Liver (tissue), 9 donors: ENCODE results near the gene ARL2. TPM values are rescaled to one million over a fixed set of nuclear protein-coding genes. Genes with fewer than 3 reads are reported as not detected.

Experiments
- DNase-seq: peaks from one replicate; pipeline ENCODE4 v3.0.0-alpha.2; 2017; ENCODE audit warnings: low spot score
- H3K27ac ChIP-seq, 2 donors: one replicate each; pipeline ENCODE4 v1.7.0; 2013; ENCODE audit warnings: inconsistent platforms in 2 of 2, low read length in 2 of 2, control low read depth in 1 of 2, low read depth in 1 of 2, mild to moderate bottlenecking in 1 of 2
- H3K27me3 ChIP-seq, 4 donors: one replicate each; pipeline versions ENCODE4 v1.6.1 to v1.7.0; 2013; ENCODE audit warnings: low read length in 3 of 4, inconsistent platforms in 1 of 4, mild to moderate bottlenecking in 1 of 4, moderate library complexity in 1 of 4; ENCODE audit not compliant: control insufficient read depth in 4 of 4, insufficient read depth in 4 of 4
- H3K36me3 ChIP-seq, 4 donors: one replicate each; pipeline versions ENCODE4 v1.6.1 to v1.7.0; 2013; ENCODE audit warnings: low read length in 3 of 4, mild to moderate bottlenecking in 3 of 4, low read depth in 1 of 4, moderate library complexity in 1 of 4; ENCODE audit not compliant: control insufficient read depth in 4 of 4, insufficient read depth in 3 of 4
- H3K4me1 ChIP-seq, 4 donors: one replicate each; pipeline versions ENCODE4 v1.6.1 to v1.7.0; 2013; ENCODE audit warnings: low read length in 3 of 4, mild to moderate bottlenecking in 3 of 4, moderate library complexity in 1 of 4; ENCODE audit not compliant: control insufficient read depth in 4 of 4, insufficient read depth in 4 of 4
- H3K4me3 ChIP-seq, 3 donors: one replicate each; pipeline versions ENCODE4 v1.6.1 to v1.7.0; 2013; ENCODE audit warnings: low read length in 3 of 3, control low read depth in 1 of 3, low read depth in 1 of 3, mild to moderate bottlenecking in 1 of 3
- H3K9ac ChIP-seq, 2 donors: one replicate each; pipeline ENCODE4 v1.7.0; 2013; ENCODE audit warnings: low read length in 2 of 2, mild to moderate bottlenecking in 2 of 2, moderate library complexity in 2 of 2, control low read depth in 1 of 2, low read depth in 1 of 2
- H3K9me3 ChIP-seq, 4 donors: one replicate each; pipeline versions ENCODE4 v1.6.1 to v1.7.0; 2013; ENCODE audit warnings: low read length in 3 of 4; ENCODE audit not compliant: control insufficient read depth in 4 of 4
- ATF3 ChIP-seq: IDR thresholded peaks from 2 replicates; pipeline ENCODE4 v1.6.1; 2016; ENCODE audit warnings: antibody characterized with exemption
- CTCF ChIP-seq: fragments of 150-350 bp; IDR thresholded peaks from 2 replicates; pipeline ENCODE4 v1.5.1; 2017; ENCODE audit warnings: improper control_type of control experiment, low read depth, low read length; ENCODE audit not compliant: missing input control
- EGR1 ChIP-seq, 2 donors: IDR thresholded peaks; 2 replicates each; pipeline ENCODE4 v1.6.1; 2016 to 2018; ENCODE audit warnings: antibody characterized with exemption in 2 of 2, low read depth in 2 of 2
- FOXA1 ChIP-seq: IDR thresholded peaks from 2 replicates; pipeline ENCODE4 v1.6.1; 2016; ENCODE audit warnings: antibody characterized with exemption
- FOXA2 ChIP-seq: IDR thresholded peaks from 2 replicates; pipeline ENCODE4 v1.6.1; 2016; ENCODE audit warnings: antibody characterized with exemption
- GABPA ChIP-seq, 2 donors: IDR thresholded peaks in 1 of 2; conservative IDR thresholded peaks in 1 of 2; 2 replicates each; pipeline ENCODE4 v1.6.1; 2016; ENCODE audit warnings: antibody characterized with exemption in 2 of 2, mild to moderate bottlenecking in 1 of 2, moderate library complexity in 1 of 2
- HNF4A ChIP-seq, 2 donors: conservative IDR thresholded peaks; 2 replicates each; pipeline ENCODE4 v1.6.1; 2016; ENCODE audit warnings: antibody characterized with exemption in 2 of 2, mild to moderate bottlenecking in 2 of 2
- HNF4G ChIP-seq: IDR thresholded peaks from 2 replicates; pipeline ENCODE4 v1.6.1; 2016; ENCODE audit warnings: antibody characterized with exemption
- MAX ChIP-seq: IDR thresholded peaks from 2 replicates; pipeline ENCODE4 v1.6.1; 2016; ENCODE audit warnings: antibody characterized with exemption
- NR2F2 ChIP-seq: IDR thresholded peaks from 2 replicates; pipeline ENCODE4 v1.6.1; 2016; ENCODE audit warnings: antibody characterized with exemption
- RAD21 ChIP-seq, 2 donors: IDR thresholded peaks; 2 replicates each; pipeline ENCODE4 v1.6.1; 2016; ENCODE audit warnings: antibody characterized with exemption in 2 of 2, mild to moderate bottlenecking in 2 of 2
- REST ChIP-seq: IDR thresholded peaks from 2 replicates; pipeline ENCODE4 v1.6.1; 2016; ENCODE audit warnings: antibody characterized with exemption, mild to moderate bottlenecking
- RXRA ChIP-seq, 2 donors: IDR thresholded peaks; 2 replicates each; pipeline ENCODE4 v1.6.1; 2017 to 2018; ENCODE audit warnings: antibody characterized with exemption in 2 of 2, mild to moderate bottlenecking in 1 of 2
- SP1 ChIP-seq: IDR thresholded peaks from 2 replicates; pipeline ENCODE4 v1.6.1; 2018; ENCODE audit warnings: antibody characterized with exemption, mild to moderate bottlenecking
- TAF1 ChIP-seq: conservative IDR thresholded peaks from 2 replicates; pipeline ENCODE4 v1.6.1; 2016; ENCODE audit warnings: antibody characterized with exemption, mild to moderate bottlenecking
- YY1 ChIP-seq: IDR thresholded peaks from 2 replicates; pipeline ENCODE4 v1.6.1; 2016; ENCODE audit warnings: antibody characterized with exemption, mild to moderate bottlenecking
- ZBTB33 ChIP-seq: IDR thresholded peaks from 2 replicates; pipeline ENCODE4 v1.6.1; 2016; ENCODE audit warnings: antibody characterized with exemption
- WGBS: extraction: QIAGEN DNeasy Blood & Tissue Kit; methylation state at CpG from one replicate; pipeline ENCODE4 v1.1.7; 2013; 5-methylcytosine and 5-hydroxymethylcytosine counted together
- polyA plus RNA-seq, 2 donors: library from polyadenylated mRNA; stranded (reverse) in 1 of 2; unstranded in 1 of 2; fragments of 200-250 nt in 1 of 2; fragments of >200 nt in 1 of 2; fragmentation: Nextera tagmentation in 1 of 2; extraction: Ambion mirVana in 1 of 2; gene quantifications; one replicate each; pipeline versions ENCODE4 v1.2.1 to v1.2.3, GENCODE V29; 2013 to 2015
- total RNA-seq, 2 donors: library from RNA; depleted of rRNA; stranded (reverse); fragments of >200 nt; gene quantifications; one replicate each; pipeline ENCODE4 v1.2.3, GENCODE V29; 2014
- donor health status: healthy.
- donor health status: healthy.
- donor health status: healthy.
- donor health status: healthy.
- donor health status: healthy.

The ARL2 gene
- total and polyA plus RNA-seq, 4 donors: 10.8 to 19.5 (median 15.0) TPM

GRCh38 chr11:65056999-65057398 is 43.0 kb downstream of the ARL2 start:
- 97% methylated on average over 6 of the region's 6 CpGs for WGBS
- H3K4me3 ChIP-seq: no peak overlapping the region
- no peak for DNase-seq
- peaks cover 0 to 4% (median 1%) of the 10 kb centered on the region in 4 donors for H3K4me1 ChIP-seq
- no peak overlapping the region for H3K9ac ChIP-seq
- no peaks in the 10 kb centered on the region for H3K36me3 ChIP-seq
- no peak for TF ChIP-seq TAF1
- no peak for TF ChIP-seq EGR1 (IDR thresholded peaks at IDR 0.05; ENCODE audit: low read depth in 2 of 2)
- TF ChIP-seq MAX: no peak
- no peak for TF ChIP-seq RXRA (IDR thresholded peaks at IDR 0.05)
- no peak for TF ChIP-seq HNF4A (conservative IDR thresholded peaks at IDR 0.05)
- TF ChIP-seq FOXA2: no peak
- no peak for TF ChIP-seq YY1
- TF ChIP-seq HNF4G: no peak
- no peak for TF ChIP-seq FOXA1
- no peak for TF ChIP-seq NR2F2
- TF ChIP-seq SP1: no peak
- TF ChIP-seq ZBTB33: no peak
- no peak for TF ChIP-seq ATF3
- no peak overlapping the region for H3K27ac ChIP-seq
- H3K27me3 ChIP-seq: no peaks in the 10 kb centered on the region
- no peaks in the 10 kb centered on the region for H3K9me3 ChIP-seq

GRCh38 chr11:65057526-65057925 is 43.6 kb downstream of the ARL2 start:
- H3K27ac ChIP-seq: no peak overlapping the region
- TF ChIP-seq RAD21 (IDR thresholded peaks at IDR 0.05) (no peak), HNF4A (conservative IDR thresholded peaks at IDR 0.05) (no peak), SP1 (no peak), FOXA2 (no peak), GABPA (IDR thresholded peaks at IDR 0.05 in 1 of 2, conservative IDR thresholded peaks at IDR 0.05 in 1 of 2) (no peak), CTCF (no peak), NR2F2 (no peak), ATF3 (no peak), EGR1 (IDR thresholded peaks at IDR 0.05; ENCODE audit: low read depth in 2 of 2) (no peak), REST (no peak), YY1 (no peak), ZBTB33 (no peak), FOXA1 (no peak)

More at GRCh38 chr11:65057526-65057925, 43.6 kb downstream of the ARL2 start:
- DNase-seq: no peak
- WGBS: 95% methylated on average over 7 of the region's 7 CpGs
- H3K36me3 ChIP-seq: no peaks in the 10 kb centered on the region
- no peak overlapping the region for H3K9ac ChIP-seq
- H3K27me3 ChIP-seq: no peaks in the 10 kb centered on the region
- H3K9me3 ChIP-seq: no peaks in the 10 kb centered on the region
- H3K4me3 ChIP-seq: no peak overlapping the region
- peaks cover 0 to 4% (median 1%) of the 10 kb centered on the region in 4 donors for H3K4me1 ChIP-seq
